Panc1 (cell line): ENCODE measurements around the gene KCNT1. TPM values are rescaled to one million over a fixed set of nuclear protein-coding genes. Genes with fewer than 3 reads are reported as not detected.

ENCODE experiments used
- ATAC-seq: fragments of 200-7000 bp; cut with Tn5 transposase; 2 replicates; pipeline ENCODE4 v1.9.1; 2020; ENCODE audit warnings: mild to moderate bottlenecking, moderate library complexity
- BruUV-seq: library from RNA; stranded (reverse); fragments of 400-500 nt; replicated peaks from 2 replicates; lab custom pipeline; 2021; lab: Mats Ljungman, UMichigan
- CTCF ChIA-PET: fragments of 300-600 bp; sonication (Branson Sonifier 250); formaldehyde crosslinking; loops from one replicate; lab custom pipeline; 2022; ENCODE audit warnings: antibody characterized with exemption; lab: Charles Lee
- POLR2A ChIA-PET: fragments of 300-600 bp; sonication (Branson Sonifier 250); formaldehyde crosslinking; loops from one replicate; lab custom pipeline; 2022; ENCODE audit warnings: antibody characterized with exemption; lab: Charles Lee
- DNase-seq: peaks from one replicate; pipeline ENCODE4 v3.0.0-alpha.2; 2010; ENCODE audit warnings: low read depth, low spot score
- H3K27ac ChIP-seq: 2 replicates; pipeline ENCODE4 v1.5.1; 2011; ENCODE audit warnings: mild to moderate bottlenecking, low read length, inconsistent platforms
- H3K27me3 ChIP-seq: fragments of 200-500 bp; sonication (Bioruptor generic); 2 replicates; pipeline ENCODE4 v1.6.0; 2014; ENCODE audit warnings: low read length, inconsistent platforms; ENCODE audit not compliant: control insufficient read depth, insufficient read depth
- H3K36me3 ChIP-seq: fragments of 200-500 bp; sonication (Bioruptor generic); 2 replicates; pipeline ENCODE4 v1.5.1; 2014; ENCODE audit warnings: inconsistent platforms, mild to moderate bottlenecking, low read length, moderate library complexity; ENCODE audit not compliant: control insufficient read depth, insufficient read depth
- H3K4me1 ChIP-seq: 2 replicates; pipeline ENCODE4 v1.5.1; 2011; ENCODE audit warnings: inconsistent platforms, mild to moderate bottlenecking, low read length, moderate library complexity; ENCODE audit not compliant: control insufficient read depth, insufficient read depth
- H3K4me3 ChIP-seq, 2 experiments: 2 replicates each; pipeline ENCODE4 v1.5.1; 2011 to 2012; ENCODE audit warnings: low read depth in 2 of 2, low read length in 2 of 2, mild to moderate bottlenecking in 2 of 2, inconsistent platforms in 1 of 2, moderate library complexity in 1 of 2
- H3K9me3 ChIP-seq: fragments of 200-500 bp; sonication (Bioruptor generic); 2 replicates; pipeline ENCODE4 v1.5.1; 2014; ENCODE audit warnings: low read depth, mild to moderate bottlenecking, inconsistent platforms, low read length, moderate library complexity; ENCODE audit not compliant: control insufficient read depth, insufficient read depth
- POLR2AphosphoS5 ChIP-seq: IDR thresholded peaks from 2 replicates; pipeline ENCODE4 v1.6.1; 2012; ENCODE audit warnings: mild to moderate bottlenecking, low read depth, low read length, moderate library complexity
- SIN3A ChIP-seq: IDR thresholded peaks from 2 replicates; pipeline ENCODE4 v1.6.1; 2012; ENCODE audit warnings: low read depth, mild to moderate bottlenecking, low read length, moderate library complexity, borderline replicate concordance; ENCODE audit not compliant: insufficient read depth
- TCF7L2 ChIP-seq: IDR thresholded peaks from 2 replicates; pipeline ENCODE4 v1.6.1; 2011; ENCODE audit warnings: mild to moderate bottlenecking, low read depth, low read length, inconsistent platforms
- in situ Hi-C: cut with HindIII; loops from 2 replicates; pipeline ENCODE4 v1.10.0; 2016; ENCODE audit warnings: low sequenced_read_pairs, low pct_unique_long_range_greater_than_20kb
- intact Hi-C: fragments of 100-400 bp; cut with micrococcal nuclease; formaldehyde crosslinking; loops from one replicate; pipeline ENCODE4 v1.10.0; 2022; ENCODE audit not compliant: unreplicated experiment
- total RNA-seq: library from RNA; stranded (reverse); gene quantifications from one replicate; pipeline ENCODE4 v1.2.1, GENCODE V29; 2021; ENCODE audit not compliant: unreplicated experiment
- TF ChIP-seq, protein P1 (sequence below), 2 experiments: IDR thresholded peaks; 2 replicates each; pipeline ENCODE4 v1.6.1; 2011 to 2012; ENCODE audit warnings: low read depth in 2 of 2, control low read depth in 1 of 2, low read length in 1 of 2, mild to moderate bottlenecking in 1 of 2, moderate library complexity in 1 of 2; ENCODE audit not compliant: insufficient read depth in 1 of 2
- TF ChIP-seq, protein P2 (sequence below): fragments of 450-650 bp; IDR thresholded peaks from 2 replicates; pipeline ENCODE4 v1.5.1; 2017; ENCODE audit warnings: mild to moderate bottlenecking

Gene KCNT1
- total RNA-seq, 1 experiment from 2014 or later, result not detected

DNA sequence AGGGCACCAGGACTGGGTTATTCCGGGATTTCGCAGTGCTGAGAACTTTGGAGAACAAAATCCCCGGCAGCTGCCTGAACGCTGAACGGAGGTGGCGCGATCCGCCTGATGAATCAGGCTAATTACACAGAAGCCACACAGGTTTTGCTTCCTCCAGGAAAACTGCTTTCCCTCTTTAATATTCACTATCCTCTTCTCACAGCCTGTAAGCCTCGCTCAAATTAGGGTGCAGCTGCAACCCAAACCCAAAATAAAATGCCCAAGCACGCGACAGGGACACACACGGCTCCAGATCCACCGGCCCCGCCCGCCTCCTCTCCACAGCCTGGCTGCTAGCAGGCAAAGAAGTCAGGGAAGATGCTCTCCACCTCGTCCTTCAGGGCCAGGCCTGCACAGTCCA is 8.7 kb upstream of the KCNT1 start:
- no peaks in the 10 kb centered on the region for H3K36me3 ChIP-seq
- intact Hi-C loops (no loop called here), in situ Hi-C loops (no loop called here)
- ATAC-seq (no peak), DNase-seq (no peak)
- H3K27me3 ChIP-seq, result no peaks in the 10 kb centered on the region
- CTCF ChIA-PET, result no interaction called here
- BruUV-seq, result no TSS peak
- H3K4me3 ChIP-seq, result no peak overlapping the region
- no peak for TF ChIP-seq POLR2AphosphoS5
- TF ChIP-seq TCF7L2, result no peak
- TF ChIP-seq SIN3A, result no peak
- TF ChIP-seq, protein P1, sequence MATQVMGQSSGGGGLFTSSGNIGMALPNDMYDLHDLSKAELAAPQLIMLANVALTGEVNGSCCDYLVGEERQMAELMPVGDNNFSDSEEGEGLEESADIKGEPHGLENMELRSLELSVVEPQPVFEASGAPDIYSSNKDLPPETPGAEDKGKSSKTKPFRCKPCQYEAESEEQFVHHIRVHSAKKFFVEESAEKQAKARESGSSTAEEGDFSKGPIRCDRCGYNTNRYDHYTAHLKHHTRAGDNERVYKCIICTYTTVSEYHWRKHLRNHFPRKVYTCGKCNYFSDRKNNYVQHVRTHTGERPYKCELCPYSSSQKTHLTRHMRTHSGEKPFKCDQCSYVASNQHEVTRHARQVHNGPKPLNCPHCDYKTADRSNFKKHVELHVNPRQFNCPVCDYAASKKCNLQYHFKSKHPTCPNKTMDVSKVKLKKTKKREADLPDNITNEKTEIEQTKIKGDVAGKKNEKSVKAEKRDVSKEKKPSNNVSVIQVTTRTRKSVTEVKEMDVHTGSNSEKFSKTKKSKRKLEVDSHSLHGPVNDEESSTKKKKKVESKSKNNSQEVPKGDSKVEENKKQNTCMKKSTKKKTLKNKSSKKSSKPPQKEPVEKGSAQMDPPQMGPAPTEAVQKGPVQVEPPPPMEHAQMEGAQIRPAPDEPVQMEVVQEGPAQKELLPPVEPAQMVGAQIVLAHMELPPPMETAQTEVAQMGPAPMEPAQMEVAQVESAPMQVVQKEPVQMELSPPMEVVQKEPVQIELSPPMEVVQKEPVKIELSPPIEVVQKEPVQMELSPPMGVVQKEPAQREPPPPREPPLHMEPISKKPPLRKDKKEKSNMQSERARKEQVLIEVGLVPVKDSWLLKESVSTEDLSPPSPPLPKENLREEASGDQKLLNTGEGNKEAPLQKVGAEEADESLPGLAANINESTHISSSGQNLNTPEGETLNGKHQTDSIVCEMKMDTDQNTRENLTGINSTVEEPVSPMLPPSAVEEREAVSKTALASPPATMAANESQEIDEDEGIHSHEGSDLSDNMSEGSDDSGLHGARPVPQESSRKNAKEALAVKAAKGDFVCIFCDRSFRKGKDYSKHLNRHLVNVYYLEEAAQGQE (IDR thresholded peaks at IDR 0.05; ENCODE audit: insufficient read depth in 1 of 2, low read depth in 2 of 2, low read length in 1 of 2), result no peak
- TF ChIP-seq, protein P2, sequence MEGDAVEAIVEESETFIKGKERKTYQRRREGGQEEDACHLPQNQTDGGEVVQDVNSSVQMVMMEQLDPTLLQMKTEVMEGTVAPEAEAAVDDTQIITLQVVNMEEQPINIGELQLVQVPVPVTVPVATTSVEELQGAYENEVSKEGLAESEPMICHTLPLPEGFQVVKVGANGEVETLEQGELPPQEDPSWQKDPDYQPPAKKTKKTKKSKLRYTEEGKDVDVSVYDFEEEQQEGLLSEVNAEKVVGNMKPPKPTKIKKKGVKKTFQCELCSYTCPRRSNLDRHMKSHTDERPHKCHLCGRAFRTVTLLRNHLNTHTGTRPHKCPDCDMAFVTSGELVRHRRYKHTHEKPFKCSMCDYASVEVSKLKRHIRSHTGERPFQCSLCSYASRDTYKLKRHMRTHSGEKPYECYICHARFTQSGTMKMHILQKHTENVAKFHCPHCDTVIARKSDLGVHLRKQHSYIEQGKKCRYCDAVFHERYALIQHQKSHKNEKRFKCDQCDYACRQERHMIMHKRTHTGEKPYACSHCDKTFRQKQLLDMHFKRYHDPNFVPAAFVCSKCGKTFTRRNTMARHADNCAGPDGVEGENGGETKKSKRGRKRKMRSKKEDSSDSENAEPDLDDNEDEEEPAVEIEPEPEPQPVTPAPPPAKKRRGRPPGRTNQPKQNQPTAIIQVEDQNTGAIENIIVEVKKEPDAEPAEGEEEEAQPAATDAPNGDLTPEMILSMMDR, result no peak
- POLR2A ChIA-PET, result interaction anchor here (0.6 kb wide), 1 partner anchor 27 kb away, joined by 3 read pairs; no protein-coding TSS in a partner anchor
- H3K4me1 ChIP-seq, result no peaks in the 10 kb centered on the region
- H3K27ac ChIP-seq, result no peak overlapping the region
- no peaks in the 10 kb centered on the region for H3K9me3 ChIP-seq

DNA sequence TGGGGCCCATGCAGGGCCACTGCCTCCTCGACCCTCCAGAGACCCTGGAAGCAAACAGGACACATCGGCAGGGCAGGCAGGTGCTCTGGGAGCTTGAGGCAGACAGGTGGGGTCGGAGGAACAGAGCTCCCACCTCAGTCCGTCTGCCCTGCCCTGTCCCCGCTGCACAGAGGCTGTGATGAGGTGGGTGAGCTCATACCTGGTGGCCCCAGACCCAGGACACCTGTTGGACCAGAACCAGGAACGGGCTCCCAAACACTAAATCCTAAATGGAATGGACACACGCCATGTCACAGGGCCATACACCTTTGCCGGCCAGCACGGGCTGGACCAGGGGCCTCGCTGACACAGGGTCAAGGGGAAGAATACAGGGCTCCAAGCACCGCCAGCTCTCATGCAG is 8.2 kb upstream of the KCNT1 start:
- DNase-seq (no peak), ATAC-seq (no peak)
- BruUV-seq, result no TSS peak
- CTCF ChIA-PET, result no interaction called here
- H3K9me3 ChIP-seq, result no peaks in the 10 kb centered on the region
- TF ChIP-seq, protein P2, result no peak
- TF ChIP-seq POLR2AphosphoS5 (no peak), SIN3A (no peak), TCF7L2 (no peak)
- TF ChIP-seq, protein P1 (IDR thresholded peaks at IDR 0.05; ENCODE audit: insufficient read depth in 1 of 2, low read depth in 2 of 2, low read length in 1 of 2), result no peak
- POLR2A ChIA-PET, result no interaction called here
- H3K36me3 ChIP-seq, result no peaks in the 10 kb centered on the region
- H3K4me1 ChIP-seq, result no peaks in the 10 kb centered on the region
- H3K27me3 ChIP-seq, result no peaks in the 10 kb centered on the region
- intact Hi-C loops (no loop called here), in situ Hi-C loops (no loop called here)
- no peak overlapping the region for H3K4me3 ChIP-seq
- no peak overlapping the region for H3K27ac ChIP-seq
